Cardiac septum (tissue), 1 donor: ENCODE data around the gene KCNG2. TPM values are rescaled to one million over a fixed set of nuclear protein-coding genes. Genes with fewer than 3 reads are reported as not detected.

ENCODE experiments used
- DNase-seq: peaks from one replicate; pipeline ENCODE4 v3.0.0-alpha.2; 2020; ENCODE audit warnings: low spot score
- intact Hi-C: fragments of 100-400 bp; cut with DNase I; formaldehyde crosslinking; loops from one replicate; pipeline ENCODE4 v1.14.0; 2022
- total RNA-seq: library from RNA; stranded (reverse); fragmentation: NEBNext Ultra II Directional; extraction: Animal tissue kit (Norgen Biotek cat#: 25700); gene quantifications from one replicate; pipeline ENCODE4 v1.2.1, GENCODE V29; 2021
- donor health status: DM: no; HTN: no; CAD: no.

Gene KCNG2
- total RNA-seq, 1 donor from 2014 or later, result 0.32 TPM

DNA sequence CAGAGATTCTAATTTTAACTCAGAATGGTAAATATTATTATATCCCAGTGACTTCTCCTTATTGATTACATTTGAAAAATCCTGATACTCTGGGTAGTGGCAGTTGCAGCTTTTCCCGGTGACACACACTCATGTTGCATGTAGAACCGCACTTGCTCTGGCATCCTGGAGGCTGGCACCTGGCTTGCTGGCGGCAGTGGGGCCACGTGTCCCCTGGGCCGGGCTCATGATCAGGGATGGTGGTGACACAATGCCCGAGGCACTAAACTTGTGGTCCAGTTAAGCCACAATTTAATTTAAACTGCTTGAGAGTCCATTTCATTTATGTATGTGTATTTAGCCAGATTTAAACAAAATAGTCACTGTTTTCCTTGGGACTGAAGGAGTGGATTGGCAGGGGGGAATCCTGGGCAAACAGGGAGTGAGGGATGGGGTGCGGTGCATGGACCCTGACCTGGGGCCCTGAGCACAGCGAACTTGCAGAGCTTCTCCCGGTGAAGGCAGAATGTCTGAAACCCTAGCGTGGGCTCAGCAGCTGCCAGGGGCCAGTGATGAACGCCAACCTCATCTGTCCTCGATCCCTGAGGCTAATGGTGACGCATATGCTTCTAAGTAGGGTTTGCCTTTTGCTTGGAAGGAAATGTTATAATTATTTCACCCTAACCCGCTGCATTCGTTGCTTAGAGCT, 50.0 kb downstream of the KCNG2 start:
- DNase-seq, result no peak
- intact Hi-C loops, result no loop called here

DNA sequence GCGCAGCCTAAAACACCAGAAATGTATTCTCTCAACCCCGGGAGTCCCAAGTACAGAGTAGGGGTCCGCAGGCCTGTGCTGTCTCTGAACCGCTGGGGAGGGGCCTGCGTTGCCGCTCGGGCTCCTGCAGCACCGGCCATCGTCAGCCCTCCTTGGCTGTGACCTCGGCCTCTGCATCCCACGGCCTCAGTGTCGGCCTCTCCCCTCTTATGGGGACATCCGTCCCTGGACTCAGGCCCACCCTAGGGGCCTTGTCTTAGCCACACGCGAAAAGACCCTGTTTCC, 50.5 kb downstream of the KCNG2 start:
- intact Hi-C loops, result no loop called here

GRCh38 chr18:79848579-79849327, 51.0 kb downstream of the KCNG2 start:
- no peak for DNase-seq
- intact Hi-C loops, result no loop called here

More for the DNA sequence above, 50.5 kb downstream of the KCNG2 start:
- DNase-seq, result no peak

DNA sequence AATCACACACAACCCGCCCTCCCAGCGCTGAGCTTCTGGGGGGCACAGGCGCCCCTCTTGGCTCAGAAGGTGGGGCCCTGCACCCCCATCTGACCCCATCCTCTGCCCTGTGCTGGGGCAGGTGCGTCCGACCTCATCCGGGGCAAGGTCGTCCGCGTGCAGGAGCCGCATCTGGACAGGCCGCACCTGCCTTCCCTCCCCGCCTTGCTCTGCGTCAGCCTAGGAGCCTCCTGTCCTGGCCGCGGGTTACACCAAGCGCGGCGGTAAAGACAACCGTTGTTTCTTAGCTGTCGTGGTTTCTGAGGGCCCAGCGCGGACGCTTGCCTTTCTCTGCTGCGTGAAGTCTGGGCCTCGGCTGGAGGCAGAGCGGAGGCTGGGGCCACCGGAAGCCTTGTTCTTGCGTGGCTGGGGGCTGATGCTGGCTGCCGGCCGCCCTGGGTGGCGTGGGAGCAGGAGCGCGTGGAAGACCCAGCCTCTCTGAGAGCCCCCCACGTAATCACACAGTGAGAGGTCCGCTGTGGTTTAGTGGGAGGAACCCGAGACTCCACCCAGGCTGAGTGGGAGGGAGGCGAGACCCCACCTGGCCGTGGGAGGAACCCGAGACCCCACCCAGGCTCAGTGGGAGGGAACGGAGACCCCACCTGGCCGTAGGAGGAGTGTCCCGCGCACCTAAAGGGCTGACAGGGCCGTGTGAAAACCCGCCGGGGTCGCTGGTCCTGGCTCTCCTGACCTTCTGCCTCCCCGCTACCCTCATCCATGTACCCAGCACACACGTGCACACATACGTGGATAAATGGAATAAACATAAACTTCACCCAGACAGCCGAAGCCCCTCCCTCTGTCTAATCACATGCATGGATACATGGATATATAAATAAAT, 51.8 kb downstream of the KCNG2 start:
- DNase-seq, result no peak
- intact Hi-C loops, result no loop called here

- DNase-seq, result peak; percentile 20
- intact Hi-C loops, result no loop called here
Measured at GRCh38 chr18:79850731-79851130, 53.0 kb downstream of the KCNG2 start.

- peak; percentile 51 for DNase-seq
- intact Hi-C loops, result no loop called here
Measured at GRCh38 chr18:79851489-79851888, 53.8 kb downstream of the KCNG2 start.

DNA sequence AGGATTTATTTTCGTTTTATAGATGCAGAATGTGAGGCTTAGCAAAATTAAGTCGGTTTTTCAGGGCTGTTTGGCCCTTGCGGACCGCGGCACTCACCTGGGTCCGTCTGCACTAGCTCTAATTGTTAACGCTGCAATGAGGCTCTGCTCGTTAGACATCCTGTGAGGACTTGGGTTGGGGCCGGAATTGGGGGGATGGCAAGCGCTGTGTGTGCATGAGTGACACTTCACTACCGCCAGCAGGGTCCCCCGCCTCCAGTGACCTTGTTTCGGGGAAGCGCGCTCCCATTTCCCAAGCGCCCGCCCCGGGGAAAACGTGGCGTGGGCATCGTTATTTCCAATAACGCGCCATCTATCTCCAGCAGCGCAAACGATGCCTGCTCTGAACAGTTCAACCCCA, 54.2 kb downstream of the KCNG2 start:
- intact Hi-C loops, result no loop called here
- DNase-seq, result peak; percentile 10

GRCh38 chr18:79852561-79853302, 55.0 kb downstream of the KCNG2 start:
- DNase-seq, result peak; percentile 60
- intact Hi-C loops, result no loop called here

DNA sequence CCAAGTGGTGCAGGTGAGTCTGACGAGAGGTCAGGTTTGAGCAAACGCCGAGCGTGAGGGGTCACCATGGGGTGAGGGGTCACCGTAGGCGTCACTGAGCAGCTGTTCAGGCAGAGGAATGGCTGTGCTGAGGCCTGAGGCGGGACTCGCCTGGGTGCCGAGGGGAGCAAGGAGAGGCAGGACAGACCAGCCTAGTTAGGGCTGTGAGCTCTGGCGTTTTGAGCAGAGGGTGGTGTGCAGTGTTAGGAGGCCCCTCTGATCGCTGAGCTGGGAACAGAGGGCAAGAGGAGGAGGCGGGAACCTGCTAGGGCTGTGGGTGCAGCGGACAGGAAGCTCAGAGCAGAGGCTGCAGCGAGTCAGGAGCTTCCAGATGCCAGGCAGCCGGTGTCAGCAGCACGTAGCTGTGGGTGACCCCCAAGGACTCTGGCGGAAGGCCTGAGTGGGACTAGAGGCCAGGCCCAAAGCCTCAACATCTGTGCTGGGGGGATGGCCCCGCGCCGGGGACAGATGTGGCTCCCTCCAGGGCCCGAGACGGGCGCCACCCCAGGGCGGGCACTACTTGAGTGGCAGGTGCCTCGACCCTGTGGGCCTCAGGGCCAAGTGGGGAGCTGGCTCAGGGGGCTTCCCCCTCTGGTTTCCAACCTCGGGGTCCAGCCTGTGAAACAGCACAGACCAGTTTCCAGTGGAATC, 55.7 kb downstream of the KCNG2 start:
- intact Hi-C loops, result no loop called here
- peak; percentile 74 for DNase-seq

GRCh38 chr18:79853993-79854364, 56.2 kb downstream of the KCNG2 start:
- DNase-seq, result peak; percentile 59

DNA sequence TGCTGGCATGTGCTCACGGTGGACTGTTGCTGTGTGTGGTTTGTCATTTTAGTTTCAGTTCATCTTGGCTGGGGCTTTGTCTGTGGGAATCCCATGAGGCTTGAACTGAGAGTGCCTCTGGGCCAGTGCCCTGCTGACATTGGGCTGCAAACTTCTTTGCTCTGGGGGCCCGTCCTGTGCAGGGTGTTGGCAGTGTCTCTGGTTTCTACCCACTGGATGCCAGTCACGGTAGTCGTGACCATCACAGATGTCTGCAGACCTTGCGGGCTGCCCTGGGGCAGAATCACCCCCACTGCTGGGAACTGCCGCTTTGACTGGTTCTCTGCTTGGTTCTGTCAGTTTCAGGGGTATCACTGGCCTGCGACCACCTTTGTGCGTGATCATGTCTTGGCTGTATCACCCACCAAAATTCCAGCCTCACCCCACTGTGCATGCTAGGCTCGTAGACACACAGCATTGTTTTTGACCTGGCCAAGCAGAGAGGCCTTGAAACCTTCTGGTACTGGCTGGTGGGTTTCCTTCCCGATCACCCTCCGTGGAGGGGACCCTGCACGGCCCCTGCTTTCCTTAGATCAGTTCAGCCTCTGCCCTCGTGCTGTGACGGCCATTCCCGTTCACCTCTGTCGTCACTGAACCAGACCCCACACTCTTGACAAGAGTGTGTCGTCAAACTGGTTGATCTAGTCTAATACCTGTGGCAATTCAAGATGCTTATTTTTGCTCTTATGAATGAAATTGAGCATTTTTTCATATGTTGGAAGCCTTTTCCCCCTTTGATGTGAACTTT, 57.6 kb downstream of the KCNG2 start:
- intact Hi-C loops, result no loop called here

More at GRCh38 chr18:79853993-79854364, 56.2 kb downstream of the KCNG2 start:
- intact Hi-C loops, result no loop called here

GRCh38 chr18:79856119-79857007, 58.6 kb downstream of the KCNG2 start:
- intact Hi-C loops, result no loop called here
- DNase-seq, result no peak

More for the DNA sequence above, 57.6 kb downstream of the KCNG2 start:
- peak; percentile 63 for DNase-seq

DNA sequence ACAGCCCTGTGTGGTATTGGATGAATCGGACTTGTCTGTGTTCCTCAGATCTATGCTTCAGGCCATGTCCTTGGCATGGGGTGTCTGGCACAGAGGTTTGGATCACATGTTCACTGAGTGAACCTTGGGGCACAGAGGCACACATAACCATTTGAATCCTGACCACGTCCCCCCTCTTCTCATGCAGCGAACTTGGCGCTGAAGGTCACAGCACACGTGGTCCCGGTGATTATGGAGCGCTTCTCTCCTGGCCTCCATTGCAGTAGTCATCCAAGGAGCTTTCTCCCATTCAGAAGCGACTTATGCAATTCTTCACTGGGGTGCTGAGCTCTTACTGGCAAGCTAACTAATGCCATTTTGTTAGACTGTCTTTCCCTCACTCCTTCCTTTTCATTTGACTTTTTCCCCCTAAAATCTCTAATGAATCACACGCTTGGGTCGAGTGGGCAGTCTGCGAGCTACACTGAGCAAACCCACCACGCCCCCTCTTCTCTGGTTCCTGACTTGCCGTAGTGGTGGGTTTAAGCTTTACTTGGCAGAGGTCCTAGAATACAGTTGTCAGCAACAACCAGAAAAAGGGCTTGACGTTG, 59.4 kb downstream of the KCNG2 start:
- DNase-seq, result peak; percentile 33
- intact Hi-C loops, result no loop called here

GRCh38 chr18:79859314-79859713, 61.6 kb downstream of the KCNG2 start:
- DNase-seq, result no peak
- intact Hi-C loops, result no loop called here

DNA sequence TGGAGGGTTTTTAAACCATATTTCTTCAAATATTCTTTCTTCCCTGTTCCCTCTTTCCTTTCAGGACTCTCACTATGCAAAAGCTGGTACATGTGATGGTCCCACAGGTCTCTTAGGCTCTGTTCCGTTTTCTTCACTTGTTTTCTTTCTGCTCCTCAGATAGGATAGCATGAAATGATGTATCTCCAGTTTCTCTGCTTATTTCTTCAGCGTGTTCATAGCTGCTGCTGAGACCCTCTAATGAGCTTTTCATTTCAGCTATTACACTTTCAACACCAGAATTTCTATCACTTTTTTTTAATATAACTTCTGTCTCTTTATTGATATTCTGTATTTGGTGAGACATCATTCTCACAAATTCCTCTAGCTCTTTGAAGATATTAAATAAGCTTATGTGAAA, 63.9 kb downstream of the KCNG2 start:
- intact Hi-C loops, result no loop called here
- no peak for DNase-seq

DNA sequence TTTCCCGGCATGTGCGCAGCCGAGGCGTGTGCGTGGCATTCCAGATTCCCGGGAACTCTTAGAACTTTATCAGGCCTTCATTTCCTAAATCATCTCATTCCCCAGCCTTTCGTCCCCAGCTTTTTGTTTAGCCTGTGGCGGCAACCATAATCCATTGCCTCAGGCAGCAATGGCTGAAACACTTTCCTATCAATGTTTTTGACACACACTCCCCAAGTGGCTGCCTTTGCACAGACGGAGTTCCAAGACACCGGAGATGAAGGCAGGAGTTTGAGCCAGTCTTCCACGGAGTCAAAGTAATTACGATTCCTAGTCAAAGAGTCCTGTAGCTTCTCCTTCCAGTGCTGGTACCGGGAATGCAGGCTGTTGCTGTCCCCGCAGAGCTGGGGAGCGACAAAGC, 64.8 kb downstream of the KCNG2 start:
- DNase-seq, result no peak
- intact Hi-C loops, result no loop called here
